A673 (cell line): ENCODE measurements around the gene FCF1.

Experiments
- CTCF ChIP-seq: fragments of 300-800, 200-600 bp; sonication (generic); conservative IDR thresholded peaks from 2 replicates; pipeline ENCODE4 v1.5.1; 2017; ENCODE audit warnings: low read depth, mild to moderate bottlenecking, antibody characterized with exemption, low read length, moderate library complexity, mixed read lengths
- EZH2 ChIP-seq: fragments of 200-600 bp; sonication (generic); IDR thresholded peaks from 2 replicates; pipeline ENCODE4 v1.6.1; 2017; ENCODE audit warnings: borderline replicate concordance, low read depth, mild to moderate bottlenecking, mixed read lengths, antibody characterized with exemption, low read length; ENCODE audit not compliant: poor library complexity, severe bottlenecking

- no peak for TF ChIP-seq CTCF
- TF ChIP-seq EZH2 = no peak
These were observed 73.9 kb downstream of the FCF1 start for GRCh38 chr14:74786796-74787315.
